HG03521 (cell line): ENCODE data around the gene BTG4.

Experiments
- ATAC-seq: cut with Tn5 transposase; IDR thresholded peaks from one replicate; pipeline ENCODE4 v1.9.1; 2021; ENCODE audit warnings: mild to moderate bottlenecking, moderate library complexity; ENCODE audit not compliant: unreplicated experiment

The BTG4 gene

GRCh38 chr11:111500481-111500880, 11.7 kb downstream of the BTG4 start:
- ATAC-seq: no peak

GRCh38 chr11:111499483-111499882, 12.7 kb downstream of the BTG4 start:
- no peak for ATAC-seq

- no peak for ATAC-seq
Observed at GRCh38 chr11:111494040-111494439, 18.1 kb downstream of the BTG4 start.

- ATAC-seq: no peak
Observed at GRCh38 chr11:111490496-111490895, 21.7 kb downstream of the BTG4 start.

GRCh38 chr11:111483431-111483830, 28.8 kb downstream of the BTG4 start:
- no peak for ATAC-seq

- ATAC-seq: no peak
Observed at GRCh38 chr11:111479666-111480065, 32.5 kb downstream of the BTG4 start.

- no peak for ATAC-seq
Observed at GRCh38 chr11:111477898-111478297, 34.3 kb downstream of the BTG4 start.

- ATAC-seq: no peak
Observed at GRCh38 chr11:111476956-111477355, 35.2 kb downstream of the BTG4 start.

- ATAC-seq: no peak
Observed at GRCh38 chr11:111476366-111476765, 35.8 kb downstream of the BTG4 start.

- no peak for ATAC-seq
Observed at GRCh38 chr11:111474432-111474831, 37.8 kb downstream of the BTG4 start.

GRCh38 chr11:111472228-111472627, 40.0 kb downstream of the BTG4 start:
- no peak for ATAC-seq

- no peak for ATAC-seq
Observed at GRCh38 chr11:111469200-111469599, 43.0 kb downstream of the BTG4 start.

GRCh38 chr11:111466615-111467014, 45.6 kb downstream of the BTG4 start:
- ATAC-seq: no peak

- ATAC-seq: no peak
Observed at GRCh38 chr11:111465400-111465799, 46.8 kb downstream of the BTG4 start.

GRCh38 chr11:111463276-111463675, 48.9 kb downstream of the BTG4 start:
- no peak for ATAC-seq

GRCh38 chr11:111462329-111462728, 49.9 kb downstream of the BTG4 start:
- no peak for ATAC-seq

GRCh38 chr11:111461460-111462235, 50.5 kb downstream of the BTG4 start:
- no peak for ATAC-seq

GRCh38 chr11:111460856-111461255, 51.3 kb downstream of the BTG4 start:
- no peak for ATAC-seq

GRCh38 chr11:111460340-111460739, 51.8 kb downstream of the BTG4 start:
- ATAC-seq: no peak

GRCh38 chr11:111459506-111460270, 52.5 kb downstream of the BTG4 start:
- no peak for ATAC-seq

- no peak for ATAC-seq
Observed at GRCh38 chr11:111457731-111458368, 54.3 kb downstream of the BTG4 start.
